HG02884 (cell line): ENCODE results near the gene CERKL.

Experiments
- ATAC-seq: cut with Tn5 transposase; IDR thresholded peaks from one replicate; pipeline ENCODE4 v1.9.1; 2021; ENCODE audit warnings: mild to moderate bottlenecking, moderate library complexity; ENCODE audit not compliant: unreplicated experiment

Gene CERKL

DNA sequence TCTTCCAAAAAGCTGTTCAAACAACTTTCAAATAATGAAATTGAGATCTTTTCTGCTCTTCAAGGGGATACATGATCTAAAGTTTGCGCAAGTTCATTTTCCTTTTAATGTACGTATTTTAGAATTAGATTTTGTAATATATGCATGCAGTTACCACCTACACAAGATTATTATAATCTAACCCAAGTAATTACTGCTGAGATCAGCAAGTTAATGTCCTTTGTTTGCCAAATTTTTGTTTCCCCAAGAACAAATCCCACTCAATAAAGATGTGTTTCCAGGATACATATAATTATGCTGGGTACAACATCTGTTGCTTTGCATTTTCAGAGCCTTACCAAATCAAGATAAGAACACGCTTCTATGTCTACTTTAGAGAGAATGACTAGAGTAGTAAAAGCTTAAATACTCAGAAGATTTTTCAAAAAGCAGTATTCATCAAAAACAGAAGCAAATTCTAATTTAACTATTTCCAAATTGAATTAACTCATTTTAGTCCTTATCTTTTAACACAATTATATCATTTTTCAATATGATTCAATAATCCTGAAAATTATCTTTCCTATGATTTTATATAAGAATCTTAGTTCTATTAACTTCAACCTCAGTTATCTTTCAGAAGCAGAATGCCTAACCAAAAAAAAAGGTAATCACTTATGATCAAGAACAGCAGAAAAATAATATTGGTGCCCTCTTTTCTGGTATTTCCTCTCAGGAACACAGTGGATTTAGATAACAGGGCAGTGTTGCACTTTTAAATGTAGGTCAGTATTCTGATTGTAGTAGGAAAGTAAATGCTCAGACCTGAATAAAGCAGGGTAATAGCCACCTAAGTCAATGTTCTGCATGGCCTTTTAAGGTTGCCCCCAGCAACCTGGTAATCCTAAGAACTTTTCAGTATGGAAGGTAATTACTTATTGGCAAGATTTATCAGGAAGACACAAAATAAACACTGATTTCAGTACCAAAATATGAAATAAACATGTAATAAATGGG is 28.0 kb downstream of the CERKL start:
- no peak for ATAC-seq

DNA sequence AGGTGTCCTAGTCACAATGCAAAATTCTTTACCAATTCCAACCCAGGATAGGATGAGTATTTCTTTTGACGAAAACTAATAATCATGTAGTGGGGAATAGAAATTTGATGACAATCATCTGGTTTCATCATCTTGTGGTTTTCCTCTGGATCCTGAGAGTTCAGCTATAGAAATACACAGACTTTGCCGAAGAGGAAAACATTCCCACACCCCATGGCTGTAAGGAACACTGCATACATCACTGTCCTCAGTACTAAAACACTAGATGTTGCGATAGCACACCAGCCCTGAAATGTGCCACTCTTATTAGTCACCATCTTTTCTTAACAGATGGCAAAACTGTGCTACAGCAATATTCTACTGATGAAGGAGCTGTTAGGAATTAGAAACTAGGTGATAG is 29.4 kb downstream of the CERKL start:
- no peak for ATAC-seq

GRCh38 chr2:181626671-181627070 is 30.2 kb downstream of the CERKL start:
- no peak for ATAC-seq

DNA sequence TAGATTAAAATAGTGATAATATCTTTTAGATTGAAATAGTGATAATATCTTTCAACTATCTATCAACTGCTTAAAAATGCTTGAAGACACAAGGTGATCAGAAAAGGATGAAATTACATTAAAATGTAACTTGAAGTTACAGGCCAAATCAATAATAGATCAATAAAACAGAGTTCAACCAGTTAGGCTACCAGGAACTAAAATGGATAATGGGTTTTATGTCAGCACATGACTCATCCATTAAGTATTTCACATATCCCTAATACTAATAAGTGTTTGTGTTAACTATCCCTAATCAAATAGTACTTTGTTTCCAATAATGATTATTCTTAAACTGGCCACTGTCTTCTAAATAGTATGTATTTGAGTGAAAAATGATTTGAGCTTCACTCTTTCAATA is 33.7 kb downstream of the CERKL start:
- ATAC-seq = no peak

GRCh38 chr2:181621779-181622490 is 35.0 kb downstream of the CERKL start:
- no peak for ATAC-seq

DNA sequence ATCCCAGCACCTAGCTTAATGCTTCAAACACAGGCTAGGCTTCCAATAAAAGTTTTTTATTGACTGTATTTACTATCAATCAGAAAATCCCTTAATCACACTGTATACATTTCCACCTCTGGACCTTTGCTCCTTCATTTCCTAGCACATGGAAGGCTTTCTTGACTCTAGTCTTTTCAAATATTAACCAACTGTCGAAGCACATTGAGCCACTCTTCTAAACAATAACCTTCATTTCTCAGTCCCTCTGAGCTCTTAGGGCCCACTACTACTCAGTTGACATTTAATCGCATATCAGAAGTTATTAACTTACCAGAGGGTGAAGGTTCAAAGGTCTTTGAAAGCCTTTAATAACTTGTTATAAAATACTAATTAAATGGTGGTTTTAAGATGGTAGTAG is 37.4 kb downstream of the CERKL start:
- ATAC-seq = no peak

- no peak for ATAC-seq
These were observed 40.2 kb downstream of the CERKL start for GRCh38 chr2:181616715-181617114.

DNA sequence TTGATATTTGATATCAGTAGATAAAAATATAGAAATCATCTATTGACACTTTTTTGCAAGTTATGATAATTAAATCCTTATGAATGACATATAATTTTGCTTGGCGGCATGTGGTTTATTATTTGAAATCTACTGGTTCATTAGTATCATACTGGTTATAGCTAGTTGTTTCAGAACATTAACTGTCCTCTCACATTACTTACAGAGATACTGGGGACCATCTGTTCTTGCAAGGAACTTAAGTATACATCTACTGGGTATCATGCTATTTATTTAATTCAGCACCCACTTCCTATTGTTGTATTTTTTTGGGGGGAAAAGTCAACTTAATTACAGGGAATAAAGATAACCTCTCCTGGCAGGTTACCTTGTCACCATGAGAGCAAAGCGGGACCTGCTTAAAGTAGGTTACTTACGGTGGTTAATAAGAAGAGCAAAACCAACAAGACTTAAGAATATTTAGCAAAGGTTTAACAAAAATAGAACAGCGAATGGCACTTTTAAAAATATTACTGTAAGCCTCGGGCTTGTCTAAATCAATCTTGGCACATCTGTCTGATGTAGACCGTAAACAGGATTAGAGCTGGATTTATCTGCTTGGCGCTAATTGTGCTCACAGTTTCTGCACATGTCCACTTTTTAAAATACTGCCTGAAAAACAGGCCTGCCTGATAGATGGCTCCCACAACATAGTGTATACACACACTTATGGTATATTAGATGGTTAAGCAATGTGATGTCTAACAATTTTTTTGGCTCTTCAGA is 41.8 kb downstream of the CERKL start:
- ATAC-seq = no peak

DNA sequence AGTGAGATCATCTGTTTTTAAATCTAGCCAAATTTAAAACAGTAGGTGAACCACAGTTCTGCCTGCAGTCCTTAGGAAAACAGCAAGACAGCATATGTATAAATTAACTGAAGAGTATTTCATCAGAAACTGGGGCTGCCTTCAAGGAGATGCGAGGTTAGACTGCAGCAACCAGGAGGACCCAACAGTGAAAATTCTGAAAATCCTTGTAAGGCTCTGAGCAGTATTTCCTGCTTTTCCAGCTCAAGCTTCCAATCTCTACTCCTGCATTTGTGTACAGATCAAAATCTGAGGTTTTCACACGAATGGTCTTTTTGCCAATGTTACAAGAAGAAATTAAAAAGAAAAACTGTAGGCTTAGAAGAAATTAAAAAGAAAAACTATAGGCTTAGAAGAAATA is 43.7 kb downstream of the CERKL start:
- no peak for ATAC-seq

DNA sequence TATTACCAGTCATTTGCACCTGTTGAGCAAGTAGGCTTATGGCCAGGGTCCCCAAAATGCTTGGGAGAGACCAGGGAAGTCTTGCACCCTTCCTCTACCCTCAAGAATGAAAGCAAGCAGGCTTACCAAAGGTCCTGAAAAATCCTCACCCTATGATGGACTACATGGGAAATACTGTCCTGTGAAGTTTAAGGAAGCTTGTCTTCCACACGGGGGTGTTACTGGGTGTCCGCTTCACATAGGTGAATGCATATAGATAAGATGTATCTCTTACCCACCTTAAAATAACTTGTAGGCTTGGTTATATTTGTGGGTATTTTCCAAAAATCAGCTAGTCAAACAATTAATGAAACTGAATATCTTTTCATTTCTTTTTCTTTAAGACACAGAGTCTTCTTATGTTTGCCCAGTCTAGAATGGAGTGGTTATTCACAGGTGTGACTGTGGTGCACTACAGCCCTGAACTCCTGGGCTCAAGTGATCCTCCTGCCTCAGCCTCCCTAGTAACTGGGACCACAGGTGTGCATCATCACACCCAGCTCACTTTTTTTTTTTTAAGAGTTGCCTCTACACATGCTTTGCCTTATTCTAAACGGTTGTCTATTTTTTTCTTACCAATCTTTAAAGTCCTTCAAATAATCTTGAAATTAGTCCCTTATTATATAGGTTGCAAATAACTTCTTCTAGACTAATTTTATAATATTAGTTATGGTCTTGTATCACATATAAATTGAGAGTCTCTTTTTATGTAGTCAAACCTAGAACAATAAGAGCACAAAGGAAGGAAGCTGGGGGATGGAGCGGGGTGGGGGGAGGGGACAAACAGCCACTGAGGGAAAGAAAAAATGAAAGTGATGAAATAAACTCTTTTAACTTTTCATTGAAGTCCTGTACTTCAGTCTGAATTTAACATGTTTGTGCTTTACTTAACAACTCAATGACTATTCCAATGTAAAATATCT is 49.0 kb downstream of the CERKL start:
- no peak for ATAC-seq

DNA sequence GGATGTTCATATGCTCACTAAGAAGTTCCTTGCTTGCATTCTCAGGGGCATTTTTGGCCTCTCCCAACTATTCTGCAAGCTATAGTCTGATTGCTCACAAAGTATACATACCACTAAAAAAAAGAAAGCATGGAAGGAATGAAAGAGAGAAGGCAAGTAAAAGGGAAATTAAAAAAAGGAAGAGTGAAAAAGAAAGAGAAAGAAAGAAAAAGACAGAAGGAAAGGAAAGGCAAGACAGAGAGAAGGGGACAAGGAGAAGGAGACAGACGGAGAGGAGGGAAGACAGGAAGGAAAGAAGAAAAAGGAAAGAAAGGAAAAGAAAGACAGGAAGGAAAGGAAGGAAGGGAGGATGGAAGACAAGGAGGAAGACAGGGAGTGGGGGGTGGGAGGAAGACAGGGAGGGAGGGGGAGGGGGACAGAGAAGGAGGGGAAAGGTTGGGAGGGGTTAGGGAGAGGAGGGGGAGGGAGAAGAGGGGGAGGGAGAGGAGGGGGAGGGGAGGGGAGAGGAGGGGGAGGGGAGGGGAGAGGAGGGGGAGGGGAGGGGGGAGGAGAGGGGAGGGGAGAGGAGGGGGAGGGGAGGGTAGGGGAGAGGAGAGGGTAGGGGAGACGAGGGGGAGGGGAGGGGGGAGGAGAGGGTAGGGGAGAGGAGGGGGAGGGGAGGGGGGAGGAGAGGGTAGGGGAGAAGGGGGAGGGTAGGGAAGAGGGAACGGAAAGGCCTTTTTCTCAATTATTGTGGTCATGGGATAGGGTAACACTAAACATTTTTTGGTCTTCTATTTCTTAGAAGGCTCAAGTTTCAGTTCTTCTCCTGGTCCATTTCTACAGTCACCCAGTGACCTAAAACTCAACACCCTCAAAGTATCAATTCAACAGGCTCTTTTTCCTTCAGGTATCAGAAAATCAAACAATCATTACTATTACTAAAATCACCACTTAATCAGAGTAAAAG is 50.7 kb downstream of the CERKL start:
- no peak for ATAC-seq

GRCh38 chr2:181602017-181602416 is 54.9 kb downstream of the CERKL start:
- no peak for ATAC-seq

GRCh38 chr2:181596556-181596955 is 60.3 kb downstream of the CERKL start:
- no peak for ATAC-seq

DNA sequence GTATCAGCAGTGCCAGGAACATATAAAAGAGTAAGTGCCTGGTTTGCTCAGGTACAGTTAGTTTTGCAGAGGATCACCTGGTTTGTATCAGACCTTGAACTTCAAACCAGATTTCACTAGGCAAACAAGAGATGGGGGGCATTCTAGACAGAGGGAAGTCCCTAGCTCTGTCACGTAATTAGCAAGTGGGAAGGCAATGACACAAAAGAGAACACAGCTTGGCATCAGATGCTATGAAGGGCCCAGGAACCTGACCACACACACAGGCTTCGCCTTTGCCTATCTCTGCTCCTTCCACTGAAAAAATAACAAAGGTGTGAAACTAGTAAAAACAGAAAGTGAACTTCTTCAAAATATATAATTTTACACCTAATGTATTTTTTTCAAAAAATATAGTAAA is 62.6 kb downstream of the CERKL start:
- ATAC-seq = no peak

GRCh38 chr2:181589779-181590178 is 67.1 kb downstream of the CERKL start:
- ATAC-seq = no peak

DNA sequence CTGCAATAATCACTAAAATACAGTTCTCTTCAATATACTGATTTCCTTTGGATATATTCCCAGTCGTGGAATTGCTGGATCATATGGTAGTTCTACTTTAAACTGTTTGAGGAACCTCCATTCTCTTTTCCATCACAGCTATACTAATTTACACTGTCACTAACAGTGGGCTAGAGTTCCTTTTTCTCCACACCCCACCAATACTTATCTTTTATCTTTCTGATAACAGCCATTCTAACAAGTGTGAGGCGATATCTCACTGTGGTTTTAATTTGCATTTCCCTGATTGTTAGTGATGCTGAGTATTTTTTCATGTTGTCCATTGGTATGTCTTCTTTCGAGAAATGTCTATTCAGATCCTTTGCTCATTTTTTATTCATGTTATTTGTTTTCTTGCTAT is 68.4 kb downstream of the CERKL start:
- ATAC-seq = no peak

- peak; percentile 87 for ATAC-seq
These were observed 70.3 kb downstream of the CERKL start for GRCh38 chr2:181586569-181587081.

DNA sequence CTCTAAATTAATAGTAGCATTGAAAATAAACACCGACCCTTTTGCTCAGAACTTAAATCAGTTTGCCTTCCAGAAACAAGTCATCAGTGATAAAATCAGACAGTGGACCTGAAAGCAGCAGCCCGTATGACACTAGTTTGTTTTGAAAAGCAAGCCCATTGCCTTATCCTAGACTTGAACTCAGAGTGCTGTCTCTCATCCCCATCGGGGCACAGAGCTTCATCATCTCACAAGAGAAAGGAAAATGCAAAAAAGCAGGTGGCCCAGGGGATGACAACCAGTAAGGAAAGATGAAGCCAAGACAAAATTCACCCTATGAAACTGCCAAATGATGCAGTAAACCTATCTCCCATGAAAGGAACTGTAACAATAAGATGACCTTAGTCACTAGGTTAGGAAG is 71.2 kb downstream of the CERKL start:
- ATAC-seq = no peak

- no peak for ATAC-seq
These were observed 75.4 kb downstream of the CERKL start for GRCh38 chr2:181581534-181581933.
